Stimulated activated CD4-positive, alpha-beta T cell treated with anti-CD3 and anti-CD28 coated beads, TNF-alpha, amount 100 ng/mL, for 1 hour (primary cell): ENCODE measurements around the gene NDUFS8.
"Not testable (repeated sequence)": the region's sequence is repeated elsewhere in the genome, so short reads cannot be mapped to it uniquely, and the experiment has no call there.

Source experiments
- DNase-seq, 3 donors: peaks; one replicate each; pipeline ENCODE4 v3.0.0-alpha.2; 2020; ENCODE audit warnings: low read depth in 3 of 3, low spot score in 1 of 3

NDUFS8 gene

DNA sequence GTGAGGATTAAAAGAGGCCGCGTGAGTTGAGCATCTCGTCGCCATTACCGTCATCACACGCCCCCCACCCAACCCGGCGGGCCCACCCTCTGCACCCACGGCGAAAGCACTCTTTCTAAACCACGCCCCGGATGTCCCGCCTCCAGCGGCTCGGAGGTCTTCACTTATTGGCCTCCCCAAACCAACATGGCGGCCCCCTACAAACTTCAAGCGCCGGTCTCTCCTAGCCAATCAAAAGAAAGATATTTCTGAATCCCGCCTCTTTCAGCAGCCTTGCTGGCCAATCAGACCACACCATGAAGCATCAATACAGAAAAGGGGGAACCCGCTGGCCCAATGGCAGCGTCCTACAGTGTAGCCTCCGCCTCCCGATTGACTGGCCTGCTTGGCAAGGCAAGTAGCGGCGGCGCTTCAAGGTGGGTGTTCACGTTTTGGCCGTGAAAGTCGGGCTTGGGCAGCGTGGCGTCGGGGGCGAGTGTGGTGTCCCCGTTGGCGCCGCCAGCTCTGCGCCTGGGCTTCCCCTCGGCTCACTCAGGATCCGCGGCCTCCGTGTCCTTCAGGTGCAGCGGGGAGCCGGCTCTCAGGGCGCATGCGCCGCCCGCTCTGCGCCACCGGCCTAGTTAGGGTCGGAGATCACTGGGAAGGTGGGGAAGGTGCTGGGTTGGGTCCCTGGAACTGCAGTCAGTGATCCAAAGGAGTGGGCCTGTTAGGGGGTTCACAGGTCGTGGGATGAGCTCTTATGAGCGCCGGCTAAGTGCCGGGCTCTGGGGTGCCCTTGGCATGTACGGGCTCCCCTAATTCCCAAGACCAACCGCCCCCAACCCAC is at the start of gene NDUFS8:
TSS of gene NDUFS8 (plus strand) at position 364 of the 826 bp plus-strand sequence. CDS start 1,471 bp downstream, outside the sequence.
- DNase-seq, result peak; percentile 81 to 94 (median 84)

DNA sequence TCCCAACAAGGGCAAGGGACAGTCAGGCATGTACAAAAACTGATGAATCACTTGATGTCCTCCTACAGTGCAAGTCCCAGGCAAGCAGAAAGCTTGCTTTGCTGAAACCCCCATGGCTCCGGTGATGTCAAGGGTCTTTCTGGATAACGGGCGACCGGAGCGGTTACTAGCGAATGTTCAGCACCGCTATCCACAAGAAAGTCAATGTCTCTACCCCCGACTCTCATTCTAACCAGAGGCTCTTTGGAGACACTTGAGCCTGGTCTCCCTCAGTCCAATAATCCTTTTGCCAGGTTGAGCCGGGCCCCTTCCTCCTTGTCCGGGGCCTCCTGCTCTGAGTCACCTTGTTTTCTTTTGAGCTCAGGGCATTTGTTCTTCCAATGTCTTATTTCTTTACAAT is 49.3 kb upstream of the NDUFS8 start:
- DNase-seq, result not testable (repeated sequence)

DNA sequence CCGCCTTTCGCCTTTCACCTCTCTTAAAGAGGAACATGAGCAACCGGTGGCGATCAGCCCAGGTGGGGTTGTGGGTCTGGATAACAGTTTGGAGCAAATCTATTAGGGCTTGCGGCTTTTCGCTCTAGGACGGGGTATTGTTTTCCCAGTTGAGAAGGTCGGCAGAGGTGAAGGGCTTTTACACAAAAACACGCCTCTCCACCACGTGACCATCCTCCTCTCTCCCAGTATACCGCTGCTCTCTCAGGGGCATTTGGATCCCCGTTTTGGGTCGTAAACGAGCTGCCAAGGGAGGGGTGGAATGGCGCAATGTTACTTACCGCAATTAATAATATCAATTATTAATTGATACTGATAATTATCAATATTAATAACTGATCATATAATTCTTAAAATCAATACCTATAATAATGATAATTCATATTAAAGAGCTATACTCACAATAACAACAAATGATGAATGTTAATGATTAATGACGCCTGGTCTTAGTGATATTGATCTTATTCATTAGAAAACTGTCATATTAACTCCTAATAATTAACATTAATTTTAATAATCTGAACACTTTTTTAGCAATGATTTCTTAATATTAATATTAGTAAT is 48.1 kb upstream of the NDUFS8 start:
- not testable (repeated sequence) for DNase-seq

DNA sequence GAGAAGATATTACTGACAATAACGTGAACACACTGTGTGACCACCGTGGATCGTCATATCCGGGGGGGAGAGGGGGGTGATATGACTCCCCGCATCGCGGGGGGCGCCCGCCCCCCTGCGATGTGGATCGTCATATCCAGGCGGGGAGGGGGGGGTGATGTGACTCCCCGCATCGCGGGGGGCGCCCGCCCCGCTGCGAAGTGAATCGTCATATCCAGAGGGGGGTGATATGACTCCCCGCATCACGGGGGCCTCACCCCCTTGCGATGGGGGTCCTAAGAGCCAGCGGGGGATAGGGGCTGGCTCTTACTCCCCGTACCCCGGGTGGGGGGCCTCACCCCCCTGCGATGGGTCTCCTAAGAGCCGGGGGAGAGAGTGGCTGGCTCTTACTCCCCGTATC is 46.5 kb upstream of the NDUFS8 start:
- DNase-seq, result no peak

DNA sequence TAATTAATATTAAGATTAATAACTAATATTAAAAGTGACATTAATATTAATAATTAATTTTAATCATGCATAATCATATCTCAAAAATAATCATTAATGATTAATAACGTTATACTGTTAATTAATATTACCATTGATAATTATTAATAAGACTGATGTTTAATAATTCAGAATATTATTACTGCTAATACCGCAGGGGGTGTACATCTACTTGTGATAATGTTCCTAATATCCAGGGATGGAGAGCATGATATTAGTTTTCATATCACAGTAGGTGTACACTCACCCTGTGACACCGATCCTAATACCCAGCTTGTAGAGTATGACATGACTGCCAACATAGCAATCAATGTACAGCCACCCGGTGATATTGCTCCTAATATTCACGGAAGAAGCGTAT is 45.2 kb upstream of the NDUFS8 start:
- not testable (repeated sequence) for DNase-seq

DNA sequence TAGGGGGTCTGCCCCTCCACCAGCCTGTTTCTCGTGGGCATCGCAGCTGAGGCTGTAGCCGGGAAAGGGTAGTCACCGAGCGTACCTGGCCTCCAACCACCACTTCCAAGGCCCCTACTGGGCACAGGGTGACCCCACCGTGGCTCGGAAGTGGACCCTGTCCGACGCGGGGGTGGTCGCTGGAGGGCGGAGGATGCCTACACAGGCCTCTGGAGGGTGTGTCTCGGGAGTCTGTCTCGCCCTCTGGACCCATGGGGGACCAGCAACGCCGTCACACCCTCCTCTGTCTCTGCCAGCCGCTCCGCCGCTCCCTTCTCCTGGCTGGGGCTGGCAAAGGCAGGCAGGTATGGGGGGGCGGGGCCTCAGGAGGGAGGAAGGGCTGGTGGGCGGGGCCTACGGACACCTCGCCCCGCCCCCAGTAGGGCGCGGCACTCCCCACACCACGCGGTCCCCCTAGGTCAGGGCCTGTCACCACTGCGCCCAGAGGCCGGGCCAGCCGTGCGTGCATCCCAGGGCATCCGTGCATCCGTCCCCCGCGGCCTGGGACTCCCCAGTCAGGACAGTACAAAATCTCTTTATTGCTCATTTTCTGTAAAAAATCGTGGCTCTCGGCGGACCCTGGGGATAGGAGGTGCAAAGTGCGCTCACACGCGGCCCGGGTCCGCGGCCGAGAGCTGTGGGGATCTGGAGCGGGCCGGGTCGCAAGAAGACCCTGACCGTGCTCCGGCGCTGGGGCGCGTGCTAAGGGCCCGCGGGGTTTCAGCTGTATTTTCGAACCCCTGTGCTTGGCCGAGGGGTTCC is 39.7 kb upstream of the NDUFS8 start:
- DNase-seq, result not testable (repeated sequence)

DNA sequence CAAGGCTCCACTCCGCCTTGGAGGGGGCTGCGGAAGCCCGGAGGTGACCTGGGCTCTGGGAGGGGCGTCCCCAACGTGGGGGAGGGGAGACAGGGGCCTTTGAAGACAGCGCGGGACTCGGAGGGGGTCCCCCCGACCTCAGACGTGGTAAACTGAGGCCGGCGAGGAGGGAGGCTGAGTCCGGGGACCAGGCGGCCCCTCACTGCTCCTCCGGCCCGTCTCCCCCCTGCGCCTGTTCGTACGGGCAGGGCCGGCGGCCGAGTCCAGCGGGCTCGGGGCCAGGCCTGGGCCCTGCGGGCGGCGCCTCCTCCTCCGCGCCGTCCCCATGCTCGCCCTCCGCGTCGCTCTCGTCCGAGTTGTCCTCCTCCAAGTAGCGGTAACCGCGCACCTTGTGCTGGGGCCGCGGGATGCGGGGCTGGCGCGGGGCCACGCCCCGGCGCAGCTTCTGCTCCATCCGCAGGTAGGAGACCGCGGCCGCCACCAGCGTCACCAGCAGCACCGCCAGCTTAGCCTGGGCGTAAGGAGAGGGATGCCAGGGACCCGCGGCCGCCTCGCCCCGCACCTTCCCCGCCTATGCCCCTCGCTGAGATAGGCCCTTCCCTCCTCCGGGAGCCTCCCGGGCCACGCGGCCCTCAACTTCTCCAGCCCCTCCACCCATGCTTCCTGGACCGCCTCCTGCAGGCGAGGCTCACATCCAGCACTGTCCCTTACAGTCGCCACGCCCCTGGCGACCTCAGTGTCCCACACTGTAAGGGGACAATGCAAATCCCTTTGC is 38.9 kb upstream of the NDUFS8 start:
- not testable (repeated sequence) for DNase-seq

DNA sequence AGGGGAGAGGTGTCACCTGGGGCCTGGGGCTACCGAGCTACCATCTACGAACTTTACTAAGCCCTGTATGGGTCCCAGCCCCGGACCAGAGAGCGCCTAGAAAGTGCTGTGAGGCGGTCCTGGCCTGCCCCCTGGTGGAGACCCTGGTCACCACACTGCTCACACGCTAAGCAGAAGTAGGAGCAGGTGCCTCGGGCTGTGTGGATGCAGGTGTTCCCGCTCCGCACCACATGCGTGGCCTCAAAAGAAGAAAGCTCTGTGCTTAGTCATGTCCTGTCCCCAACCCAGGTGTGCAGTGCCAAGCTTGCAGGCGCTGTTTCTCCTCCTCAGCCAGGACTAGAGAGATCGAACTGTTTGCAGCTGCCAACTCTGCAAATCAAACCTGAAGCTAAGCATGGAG is 36.7 kb upstream of the NDUFS8 start:
- peak in 1 of 3 donors; percentile 33 for DNase-seq

DNA sequence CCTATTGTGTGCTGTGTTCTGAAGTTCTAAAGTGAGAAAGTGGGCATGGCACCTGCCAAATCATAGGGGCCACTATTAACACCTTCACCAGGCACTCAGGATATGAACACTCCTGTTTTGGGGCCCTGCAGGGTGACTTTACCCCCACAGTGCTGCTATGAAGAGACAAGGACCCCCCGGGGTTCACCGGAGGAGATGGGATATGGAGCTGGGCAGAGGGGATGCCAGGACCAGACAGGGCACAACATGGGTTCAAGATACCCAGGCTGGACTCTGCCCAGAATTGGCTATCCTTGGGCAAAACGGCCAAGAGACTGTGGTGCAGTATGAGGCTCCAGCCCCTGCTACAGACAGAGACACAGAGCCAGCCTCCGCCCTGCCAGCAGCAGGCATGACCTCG is 36.1 kb upstream of the NDUFS8 start:
- DNase-seq, result not testable (repeated sequence)

DNA sequence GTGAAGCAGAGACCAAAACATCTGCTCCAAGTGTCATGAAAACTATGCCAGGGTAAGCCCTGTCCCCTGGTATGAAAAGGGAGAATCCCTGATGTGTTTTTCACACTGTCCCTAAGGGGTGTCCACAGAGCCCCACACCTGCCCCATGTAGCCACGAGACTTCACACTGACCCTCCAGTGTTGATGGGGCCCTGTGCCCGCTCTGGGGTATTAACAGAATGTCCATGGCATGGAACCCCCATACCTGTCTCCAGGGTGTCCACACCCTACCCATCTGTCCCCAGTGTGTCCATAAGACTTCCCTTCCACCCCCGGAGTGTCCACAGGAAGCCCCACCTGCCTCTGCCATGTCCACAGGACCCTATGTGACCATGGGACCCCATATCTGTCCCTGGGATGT is 35.4 kb upstream of the NDUFS8 start:
- DNase-seq, result not testable (repeated sequence)

DNA sequence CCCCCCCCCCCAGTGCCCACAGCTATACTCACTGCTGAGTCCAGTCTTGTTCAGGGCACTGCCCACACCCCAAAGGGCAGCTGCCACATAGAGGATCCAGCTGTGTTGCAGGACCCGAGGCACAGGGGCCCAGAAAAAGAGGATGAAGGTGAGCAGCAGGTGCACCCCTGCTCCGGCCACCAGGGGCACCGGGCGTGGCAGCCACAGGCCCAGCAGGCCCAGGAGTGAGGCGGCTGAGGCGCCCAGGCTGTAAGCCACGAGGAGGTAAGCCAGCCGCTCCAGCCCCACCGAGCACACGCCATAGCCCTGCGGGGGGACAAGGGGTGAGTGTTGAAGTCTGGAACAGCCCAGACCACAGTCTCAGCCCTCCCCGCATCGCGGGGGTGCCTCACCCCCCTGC is 34.9 kb upstream of the NDUFS8 start:
- not testable (repeated sequence) for DNase-seq

DNA sequence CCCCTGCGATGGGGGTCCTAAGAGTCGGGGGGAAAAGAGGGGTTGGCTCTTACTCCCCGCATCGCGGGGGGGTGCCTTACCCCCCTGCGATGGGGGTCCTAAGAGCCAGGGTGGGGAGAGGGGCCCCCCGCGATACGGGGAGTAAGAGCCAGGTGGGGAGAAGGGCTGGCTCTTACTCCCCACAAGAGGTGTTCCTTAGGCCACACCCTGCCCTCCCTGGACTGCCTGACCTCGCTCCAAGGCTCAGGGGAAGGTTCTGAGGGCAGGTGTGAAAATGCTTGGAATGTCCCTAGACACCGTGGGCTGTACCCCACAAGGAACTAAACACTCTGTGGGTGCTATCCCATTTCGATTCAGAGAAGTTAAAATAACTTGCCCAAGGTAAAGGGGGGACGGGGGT is 34.4 kb upstream of the NDUFS8 start:
- DNase-seq, result no peak

DNA sequence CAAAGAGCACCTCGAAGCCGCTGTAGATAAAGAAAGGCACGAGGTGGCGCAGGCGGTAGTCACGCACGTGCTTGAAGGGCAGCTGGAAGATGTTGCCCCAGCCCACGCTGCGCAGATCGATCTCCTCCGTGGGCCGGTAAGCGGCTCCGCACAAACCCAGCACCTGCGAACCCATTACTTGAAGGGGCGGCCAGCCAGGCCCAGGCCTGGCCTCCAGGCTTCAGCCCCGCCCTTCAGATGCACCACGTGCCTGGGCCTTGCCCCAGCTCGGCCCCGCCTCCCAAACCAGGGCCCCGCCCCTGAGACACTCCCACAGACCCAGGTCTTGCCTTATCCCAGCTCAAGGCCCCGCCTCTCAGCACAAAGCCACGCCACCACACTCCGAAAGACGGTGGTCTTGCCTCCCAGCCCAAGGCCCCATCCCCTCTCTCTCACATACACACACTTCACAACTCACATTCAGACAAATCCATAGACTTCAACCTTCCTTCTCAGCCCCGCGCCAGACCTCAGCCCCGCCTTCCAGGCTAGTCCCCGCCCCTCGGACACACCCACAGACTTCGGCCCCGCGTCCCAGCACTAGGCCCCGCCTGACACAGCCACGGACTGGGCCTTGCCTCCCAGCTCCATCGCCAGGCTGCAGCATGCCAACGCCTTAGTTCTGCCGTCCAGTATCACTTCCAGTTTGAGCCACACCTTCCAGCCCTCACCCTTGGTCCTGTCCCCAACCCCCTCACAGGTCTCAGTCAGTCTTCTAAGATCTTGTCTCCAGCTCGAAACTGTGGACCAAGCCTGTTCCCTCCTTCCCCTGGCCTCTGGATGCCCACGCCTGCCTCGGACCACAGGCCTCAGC is 33.6 kb upstream of the NDUFS8 start:
- DNase-seq, result peak in 1 of 3 donors; percentile 22

DNA sequence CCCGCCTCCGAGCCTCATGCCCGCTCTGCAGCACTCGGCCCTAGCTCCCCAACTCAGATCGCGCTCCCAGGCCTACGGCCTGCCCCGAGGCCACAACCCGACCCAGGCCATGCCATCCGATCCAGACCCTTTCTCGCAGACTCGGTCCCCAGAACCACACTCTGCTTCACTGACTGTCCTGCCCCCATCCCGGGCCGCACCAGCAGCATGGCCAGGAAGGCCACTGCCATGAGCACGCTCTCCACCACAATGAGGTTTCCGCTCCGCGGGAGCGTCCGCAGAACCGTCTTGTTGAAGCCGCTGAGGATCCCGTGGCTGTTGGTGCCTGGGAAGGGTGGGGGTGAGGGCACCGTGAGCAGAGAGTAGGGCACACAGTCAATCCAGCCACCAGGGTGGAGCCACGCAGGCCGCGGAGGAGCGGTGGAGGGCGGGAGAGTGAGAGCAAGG is 33.0 kb upstream of the NDUFS8 start:
- no peak for DNase-seq

DNA sequence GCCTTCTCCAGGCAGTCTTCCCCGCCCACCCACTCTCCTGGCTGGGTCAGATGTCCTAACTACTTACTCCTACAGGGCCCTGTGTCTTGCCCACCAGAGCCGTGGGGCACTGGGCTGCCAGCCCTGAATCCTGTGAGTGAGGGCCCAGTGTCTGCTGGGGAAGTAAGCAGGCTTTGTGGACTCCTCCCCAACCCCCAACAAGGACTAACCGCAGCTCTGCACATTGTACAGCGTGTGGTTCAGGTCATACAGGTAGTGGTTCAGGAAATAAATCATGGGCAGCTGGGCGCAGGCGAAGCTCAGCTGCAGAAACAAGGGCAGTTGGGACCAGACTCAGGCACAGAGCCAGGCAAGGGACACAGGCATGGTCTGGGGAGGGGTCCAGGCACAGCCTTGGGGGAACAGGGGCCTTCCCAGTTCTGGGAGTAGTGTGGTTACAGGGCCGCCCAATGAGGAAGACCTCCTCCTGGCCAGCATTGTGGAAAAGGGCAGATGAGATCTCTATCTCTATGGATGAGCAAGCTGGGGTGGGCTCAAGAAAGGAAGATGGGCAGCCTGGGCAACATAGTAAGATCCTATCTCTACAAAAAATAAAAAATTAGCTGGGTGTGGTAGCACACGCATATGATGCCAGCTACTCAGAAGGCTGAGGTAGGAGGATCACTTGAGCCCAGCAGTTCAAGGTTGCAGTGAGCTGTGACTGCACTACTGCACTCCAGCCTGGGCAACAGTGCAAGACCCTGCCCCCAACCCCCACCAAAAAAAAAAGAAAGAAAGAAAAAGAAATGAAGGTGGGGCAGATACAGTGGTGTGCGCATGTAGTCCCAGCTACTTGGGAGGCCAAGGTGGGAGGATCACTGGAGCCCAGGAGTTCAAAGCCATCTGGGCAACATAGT is 32.1 kb upstream of the NDUFS8 start:
- no peak for DNase-seq

DNA sequence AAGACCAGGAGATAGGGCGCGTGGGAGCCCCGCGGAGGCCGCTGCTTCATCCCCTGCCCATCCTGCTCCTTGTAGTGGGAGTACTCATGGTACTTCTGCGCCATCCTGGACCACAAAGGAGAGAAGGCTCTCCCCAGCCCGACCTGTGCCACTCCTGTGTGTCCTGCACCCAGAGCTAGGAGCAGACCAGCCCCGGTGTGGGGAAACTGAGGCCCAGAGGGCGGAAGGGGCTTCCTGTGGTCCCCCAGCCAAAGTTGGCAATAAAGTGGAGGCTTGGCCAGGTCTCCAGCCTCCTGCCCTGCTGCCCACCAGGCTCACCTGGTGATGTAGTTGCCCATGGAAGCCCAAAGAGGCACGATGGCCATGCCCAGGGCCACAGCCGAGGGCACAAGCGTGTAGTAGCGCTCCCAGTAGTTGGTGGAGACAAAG is 31.3 kb upstream of the NDUFS8 start:
- no peak for DNase-seq

DNA sequence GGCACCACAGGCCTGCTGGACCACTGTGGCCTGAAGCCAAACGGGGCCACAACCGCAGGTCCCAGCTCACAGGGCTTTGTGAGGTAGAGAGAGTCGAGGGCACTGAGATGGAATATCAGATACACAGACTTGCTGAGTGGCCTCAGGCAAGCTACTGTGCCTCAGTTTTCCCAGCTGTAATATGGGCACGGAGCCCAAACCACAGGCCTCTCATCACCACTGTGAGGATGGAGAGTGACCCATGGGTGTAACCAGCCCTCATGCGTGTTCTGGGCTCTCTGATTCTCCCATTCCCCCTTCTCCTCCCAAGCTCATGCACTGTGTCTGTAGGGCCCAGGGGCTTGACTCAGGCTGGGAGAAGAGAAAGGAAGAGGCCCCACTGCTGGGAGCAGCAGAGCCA is 30.8 kb upstream of the NDUFS8 start:
- no peak for DNase-seq

DNA sequence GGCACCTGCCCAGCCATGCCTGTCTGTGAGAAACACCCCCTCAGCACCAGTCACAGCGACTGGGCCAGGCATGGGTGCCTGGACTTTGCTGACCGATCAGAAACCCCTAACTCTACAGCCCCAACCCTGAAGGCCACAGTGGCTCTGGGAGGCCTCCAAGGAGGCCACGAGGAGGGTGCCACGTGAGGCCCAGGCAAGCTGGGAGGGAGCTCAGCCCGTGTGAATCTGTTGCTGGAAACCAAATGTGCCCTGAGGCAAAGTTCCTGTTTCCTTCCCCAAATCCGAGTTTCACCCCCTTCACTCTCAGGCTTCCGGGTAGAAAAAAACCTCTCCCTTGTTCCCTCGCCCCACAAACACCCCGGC is 27.9 kb upstream of the NDUFS8 start:
- DNase-seq, result no peak
